OCI-LY3 (cell line): ENCODE data around the gene CTNND1.

Source experiments
- CTCF ChIP-seq: fragments of 200-600, 300-600 bp; sonication (generic); IDR thresholded peaks from 2 replicates; pipeline ENCODE4 v1.5.1; 2014; ENCODE audit warnings: antibody characterized with exemption, low read length, low read depth
- EZH2phosphoT487 ChIP-seq: fragments of 200-600 bp; shearing (Covaris generic); IDR thresholded peaks from 2 replicates; pipeline ENCODE4 v1.6.1; 2018; ENCODE audit warnings: antibody characterized with exemption, mixed run types, low read depth

- TF ChIP-seq CTCF (no peak), EZH2phosphoT487 (no peak)
Observed at GRCh38 chr11:57842873-57843272, 81.3 kb downstream of the CTNND1 start.
